Measurements from ENCODE around the gene AGAP3.

DNA sequence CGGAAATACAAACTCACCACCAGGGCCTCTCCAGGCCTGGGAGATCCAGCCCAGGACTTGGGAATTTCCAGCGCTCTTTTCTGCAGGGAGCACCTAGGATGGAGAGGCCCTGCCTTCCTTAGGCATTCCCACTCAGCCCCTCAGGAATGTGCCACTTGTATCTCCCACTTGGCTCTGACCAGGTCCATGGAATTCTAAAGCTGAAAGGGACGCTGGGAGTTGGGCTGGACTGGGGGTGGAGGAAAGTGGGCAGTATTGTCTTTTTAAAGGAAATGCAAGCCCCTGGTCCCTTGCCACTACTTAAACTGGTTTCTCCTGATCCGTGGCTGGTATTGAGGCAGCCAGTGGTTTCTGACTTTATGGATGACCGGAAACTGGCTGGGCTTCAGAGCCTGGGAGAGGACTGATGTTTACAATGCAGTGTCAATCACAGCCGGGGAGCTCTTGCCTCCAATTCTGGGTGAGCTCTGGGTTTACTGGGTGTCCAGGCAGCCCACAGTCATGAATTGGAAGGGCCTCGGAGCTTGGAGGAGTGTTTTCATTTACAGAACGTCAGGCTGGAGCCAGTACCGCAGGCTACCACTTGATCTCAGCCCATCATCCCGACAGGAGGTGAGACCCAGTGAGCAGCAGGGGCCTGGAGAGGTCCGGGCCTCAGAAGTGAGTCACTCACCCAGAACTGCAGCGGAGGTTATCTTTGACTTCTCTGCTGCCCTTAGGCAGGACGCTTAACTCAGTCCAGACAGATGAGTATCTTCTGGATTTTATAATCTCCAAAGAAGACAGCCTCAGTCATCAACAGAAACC is 27.3 kb downstream of the AGAP3 start:
- TF ChIP-seq CTCF (IDR thresholded peaks at IDR 0.05): no peak
- TF ChIP-seq POLR2A (IDR thresholded peaks at IDR 0.05): no peak

Measured in uterus (tissue), 2 donors.